A549 (cell line): ENCODE data around the gene MVP. TPM values are rescaled to one million over a fixed set of nuclear protein-coding genes. Genes with fewer than 3 reads are reported as not detected.
A peak's percentile ranks its signal among the peaks of the same experiment; 100 is the strongest.

ENCODE experiments used
- ATAC-seq, 2 experiments: fragments of 200-7000 bp in 1 of 2; fragments of >200 bp in 1 of 2; cut with Nextera tagmentation in 1 of 2; cut with Tn5 transposase in 1 of 2; 3 replicates each; pipeline versions ENCODE4 v1.8.0 to v1.9.1; 2018 to 2020; ENCODE audit warnings: mild to moderate bottlenecking in 1 of 2, moderate library complexity in 1 of 2
- CTCF ChIA-PET: fragments of 300-600 bp; sonication (Branson Sonifier 250); formaldehyde crosslinking; extraction: SDS; loops from one replicate; lab custom pipeline; 2021; ENCODE audit warnings: antibody characterized with exemption, inconsistent platforms; lab: Yijun Ruan, JAX
- POLR2A ChIA-PET: fragments of 350-600 bp; formaldehyde crosslinking; extraction: SDS; loops from one replicate; lab custom pipeline; 2021; ENCODE audit warnings: antibody characterized with exemption, inconsistent platforms; lab: Yijun Ruan, JAX
- DNase-seq, 2 experiments: peaks; one replicate each; pipeline versions ENCODE4 v3.0.0 to v3.0.0-alpha.2; 2011 to 2016; ENCODE audit warnings: low read depth in 1 of 2, low spot score in 1 of 2
- FAIRE-seq: peaks from 2 replicates; lab custom pipeline; 2011; peaks lifted over from hg19 to GRCh38; lab: Jason Lieb, UNC
- H3K27ac ChIP-seq, 2 experiments: fragments of >200 bp; sonication (Bioruptor Twin); formaldehyde crosslinking; 3 replicates each; pipeline ENCODE4 v1.5.1; 2016 to 2017
- H3K4me1 ChIP-seq: fragments of >200 bp; sonication (Bioruptor Twin); formaldehyde crosslinking; 3 replicates; pipeline ENCODE4 v1.6.1; 2016
- H3K4me2 ChIP-seq: fragments of >200 bp; sonication (Bioruptor Twin); formaldehyde crosslinking; 3 replicates; pipeline ENCODE4 v1.6.1; 2016
- H3K4me3 ChIP-seq: fragments of >200 bp; sonication (Bioruptor Twin); formaldehyde crosslinking; 3 replicates; pipeline ENCODE4 v1.5.1; 2016
- H3K9me3 ChIP-seq: fragments of >200 bp; sonication (Bioruptor Twin); formaldehyde crosslinking; 3 replicates; pipeline ENCODE4 v1.6.1; 2016
- BCL3 ChIP-seq: fragments of >200 bp; sonication (Bioruptor Twin); formaldehyde crosslinking; IDR thresholded peaks from 3 replicates; pipeline ENCODE4 v1.6.1; 2016
- CBX8 ChIP-seq: fragments of 200-600 bp; sonication (generic); IDR thresholded peaks from 2 replicates; pipeline ENCODE4 v1.6.1; 2016
- EHF ChIP-seq: fragments of 250-450 bp; sonication (Bioruptor Pico); IDR thresholded peaks from 2 replicates; pipeline ENCODE4 v1.5.0; 2020; ENCODE audit warnings: mild to moderate bottlenecking
- EHMT2 ChIP-seq: fragments of 200-600 bp; sonication (generic); IDR thresholded peaks from 2 replicates; pipeline ENCODE4 v1.6.1; 2016; ENCODE audit warnings: antibody characterized with exemption, low read depth, mild to moderate bottlenecking, moderate library complexity
- EP300 ChIP-seq, 2 experiments: fragments of >200 bp; sonication (Bioruptor Twin); formaldehyde crosslinking; IDR thresholded peaks; 2 replicates in 1 of 2; 3 replicates in 1 of 2; pipeline ENCODE4 v1.6.1; 2016 to 2017
- FOSL2 ChIP-seq, 2 experiments: fragments of 450-650 bp in 1 of 2; fragments of >200 bp in 1 of 2; sonication (Bioruptor Twin) in 1 of 2; formaldehyde crosslinking; IDR thresholded peaks; 2 replicates each; pipeline versions ENCODE4 v1.5.0 to v1.6.1; 2016 to 2020; ENCODE audit warnings: mild to moderate bottlenecking in 1 of 2, moderate library complexity in 1 of 2
- FOXS1 ChIP-seq: fragments of 250-450 bp; sonication (Bioruptor Pico); IDR thresholded peaks from 2 replicates; pipeline ENCODE4 v1.5.0; 2020; ENCODE audit warnings: mild to moderate bottlenecking, moderate library complexity
- GATA3 ChIP-seq: IDR thresholded peaks from 2 replicates; pipeline ENCODE4 v1.6.1; 2012; ENCODE audit warnings: borderline replicate concordance
- HDAC2 ChIP-seq: fragments of 200-600 bp; sonication (generic); IDR thresholded peaks from 2 replicates; pipeline ENCODE4 v1.6.1; 2016
- HOXA7 ChIP-seq: fragments of 250-450 bp; sonication (Bioruptor Pico); IDR thresholded peaks from 2 replicates; pipeline ENCODE4 v1.5.0; 2020; ENCODE audit warnings: mild to moderate bottlenecking, moderate library complexity
- HOXB5 ChIP-seq: fragments of 250-450 bp; sonication (Bioruptor Pico); IDR thresholded peaks from 2 replicates; pipeline ENCODE4 v1.5.0; 2020; ENCODE audit warnings: mild to moderate bottlenecking, moderate library complexity
- JUN ChIP-seq, 2 experiments: fragments of >200 bp; sonication (Bioruptor Twin); formaldehyde crosslinking; IDR thresholded peaks; 2 replicates in 1 of 2; 3 replicates in 1 of 2; pipeline ENCODE4 v1.6.1; 2016 to 2017
- JUNB ChIP-seq: fragments of >200 bp; sonication (Bioruptor Twin); formaldehyde crosslinking; IDR thresholded peaks from 2 replicates; pipeline ENCODE4 v1.6.1; 2016
- MAFK ChIP-seq: fragments of 450-650 bp; IDR thresholded peaks from 2 replicates; pipeline ENCODE4 v1.6.1; 2014; ENCODE audit not compliant: partially characterized antibody
- MAX ChIP-seq: IDR thresholded peaks from 2 replicates; pipeline ENCODE4 v1.6.1; 2012
- MAZ ChIP-seq: fragments of 150-350 bp; IDR thresholded peaks from 2 replicates; pipeline ENCODE4 v1.6.1; 2014; ENCODE audit warnings: antibody characterized with exemption, low read depth, low read length, borderline replicate concordance
- NFE2L2 ChIP-seq: fragments of 150-350 bp; conservative IDR thresholded peaks from 2 replicates; pipeline ENCODE4 v1.6.1; 2014; ENCODE audit warnings: low read length
- NPAS2 ChIP-seq: fragments of 250-450 bp; sonication (Bioruptor Pico); IDR thresholded peaks from 2 replicates; pipeline ENCODE4 v1.8.0; 2022; ENCODE audit warnings: mild to moderate bottlenecking, moderate library complexity, borderline replicate concordance
- PHF8 ChIP-seq: fragments of 200-600 bp; sonication (generic); IDR thresholded peaks from 2 replicates; pipeline ENCODE4 v1.6.1; 2016; ENCODE audit warnings: low read depth, mild to moderate bottlenecking, antibody characterized with exemption, moderate library complexity, borderline replicate concordance
- RAD21 ChIP-seq, 2 experiments: fragments of >200 bp in 1 of 2; sonication (Bioruptor Twin) in 1 of 2; formaldehyde crosslinking in 1 of 2; IDR thresholded peaks in 1 of 2; conservative IDR thresholded peaks in 1 of 2; 2 replicates in 1 of 2; 3 replicates in 1 of 2; pipeline ENCODE4 v1.6.1; 2012 to 2018; ENCODE audit warnings: inconsistent platforms in 1 of 2
- SMC3 ChIP-seq: fragments of >200 bp; sonication (Bioruptor Twin); formaldehyde crosslinking; IDR thresholded peaks from 3 replicates; pipeline ENCODE4 v1.6.1; 2018; ENCODE audit warnings: inconsistent platforms
- USF2 ChIP-seq: fragments of 450-650 bp; IDR thresholded peaks from 2 replicates; pipeline ENCODE4 v1.6.1; 2014; ENCODE audit warnings: antibody characterized with exemption
- ZNF302 ChIP-seq: fragments of 250-450 bp; sonication (Bioruptor Pico); IDR thresholded peaks from 2 replicates; pipeline ENCODE4 v1.9.0; 2021; ENCODE audit warnings: inconsistent platforms, mild to moderate bottlenecking, moderate library complexity
- WGBS: methylation state at CpG from one replicate; pipeline ENCODE4 v1.1.6; 2017; ENCODE audit errors: missing lambda C conversion rate; 5-methylcytosine and 5-hydroxymethylcytosine counted together
- polyA plus RNA-seq, 4 experiments: library from polyadenylated mRNA; depleted of rRNA in 3 of 4; stranded (reverse); fragments of >200 nt; fragmentation: RNase III in 1 of 4; extraction: RNeasy Plus Mini Kit Qiagen cat#74134 plus additional on column Dnase treatment in 1 of 4; gene quantifications; 2 replicates in 3 of 4; 3 replicates in 1 of 4; pipeline ENCODE4 v1.2.3, GENCODE V29; 2011 to 2017
- TF ChIP-seq, protein P1 (sequence below): fragments of >200 bp; sonication (Bioruptor Twin); formaldehyde crosslinking; IDR thresholded peaks from 3 replicates; pipeline ENCODE4 v1.5.1; 2016

MVP gene
- polyA plus RNA-seq, 2 of the 4 experiments (the other 2 are of a cell fraction): 73.3 to 106 TPM

DNA sequence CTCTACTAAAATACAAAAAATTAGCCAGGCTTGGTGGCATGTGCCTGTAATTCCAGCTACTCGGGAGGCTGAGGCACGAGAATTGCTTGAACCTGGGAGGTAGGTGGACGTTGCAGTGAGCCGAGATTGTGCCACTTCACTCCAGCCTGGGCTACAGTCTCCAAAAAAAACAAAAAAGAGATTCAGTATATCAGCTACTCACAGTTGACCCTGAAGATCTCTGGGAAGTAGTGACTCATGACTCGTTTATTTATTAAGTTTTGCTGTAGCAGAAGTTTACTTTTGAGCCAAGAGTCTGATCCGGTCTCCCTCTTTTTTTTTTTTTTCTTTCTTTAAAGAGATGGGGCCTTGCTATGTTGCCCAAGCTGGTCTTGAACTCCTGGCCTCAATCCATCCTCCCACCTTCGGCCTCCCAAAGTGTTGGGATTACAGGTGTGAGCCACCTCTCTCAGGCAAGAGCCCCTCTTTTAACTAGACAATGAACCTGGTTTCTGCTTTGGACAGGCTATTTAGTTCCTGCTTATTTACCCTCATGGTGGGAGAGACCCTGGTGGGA, 4.4 kb downstream of the MVP start:
- no peak for FAIRE-seq
- peak; percentile 67 to 68 for DNase-seq
- TF ChIP-seq SMC3: peak; percentile 8; the same call in 1 of the 3 replicates
- no peak for TF ChIP-seq NFE2L2
- 0 out of 2 replicates have a peak, but pooled peaks have one; percentile 45 for TF ChIP-seq FOSL2 (IDR thresholded peaks at IDR 0.05)
- peak; percentile 70 for TF ChIP-seq FOSL2 (CRISPR knock-in tag; IDR thresholded peaks at IDR 0.05)
- TF ChIP-seq, all 56 proteins: peak for 2
- H3K9me3 ChIP-seq: no peaks in the 10 kb centered on the region
- peaks cover 88% of the 10 kb centered on the region for H3K4me1 ChIP-seq
- CTCF ChIA-PET: interaction anchor here (1.1 to 24.4 kb wide), 5 partner anchors 8 to 196 kb away, joined by 3 to 568 read pairs (median 3); partner anchors contain the start of gene PAGR1
- H3K4me2 ChIP-seq: peak overlapping the region; percentile 87
- peak overlapping the region; percentile 17 for H3K4me3 ChIP-seq
- ATAC-seq: peak; percentile 30 to 46; a peak in 3 of 6 replicates
- POLR2A ChIA-PET: interaction anchor here (0.6 to 1.1 kb wide), 5 partner anchors 9 to 900 kb away, joined by 3 to 5 read pairs (median 4); partner anchors contain the start of genes KIF22 and PAGR1
- H3K27ac ChIP-seq: peak overlapping the region; percentile 92 to 93
- WGBS: 1% methylated on average over 7 of the region's 7 CpGs

GRCh38 chr16:29825145-29826044, 5.1 kb downstream of the MVP start:
- Histone ChIP-seq H3K4me2 (peak overlapping the region; percentile 87), H3K9me3 (no peaks in the 10 kb centered on the region), H3K4me3 (peak overlapping the region; percentile 17), H3K4me1 (peaks cover 90% of the 10 kb centered on the region), H3K27ac (peak overlapping the region; percentile 92 to 93)
- WGBS: 42% methylated on average over 9 of the region's 10 CpGs
- ChIA-PET POLR2A (interaction anchor here (0.6 to 1.1 kb wide), 2 partner anchors 14 to 35 kb away, joined by 4 to 6 read pairs; partner anchors contain the start of gene KIF22), CTCF (interaction anchor here (1.5 to 24.4 kb wide), 5 partner anchors 9 to 195 kb away, joined by 3 to 568 read pairs (median 7); partner anchors contain the start of gene PAGR1)
- DNase-seq (peak; percentile 78), ATAC-seq (peak; percentile 15 to 56; a peak in 3 of 6 replicates), FAIRE-seq (no peak)
- TF ChIP-seq MAZ (no peak), FOSL2 (IDR thresholded peaks at IDR 0.05) (peak; percentile 50; the same call in 1 of the 2 replicates), FOSL2 (CRISPR knock-in tag; IDR thresholded peaks at IDR 0.05) (peak; percentile 75), BCL3 (no peak), FOXS1 (CRISPR knock-in tag) (0 out of 2 replicates have a peak, but pooled peaks have one; percentile 32), MAFK (peak; percentile 62), EHF (CRISPR knock-in tag) (peak; percentile 31; the same call in 1 of the 2 replicates), JUNB (peak; percentile 55), HOXA7 (CRISPR knock-in tag) (0 out of 2 replicates have a peak, but pooled peaks have one; percentile 24), MAX (peak; percentile 60), NPAS2 (CRISPR knock-in tag) (no peak), HOXB5 (CRISPR knock-in tag) (0 out of 2 replicates have a peak, but pooled peaks have one; percentile 14), GATA3 (peak; percentile 50; the same call in 1 of the 2 replicates), JUN (IDR thresholded peaks at IDR 0.05) (peak in 1 of 2 experiments; percentile 39; a peak in 3 of 5 replicates), SMC3 (no peak)

- FAIRE-seq (no peak), ATAC-seq (no peak)
- H3K4me1 ChIP-seq: peaks cover 89% of the 10 kb centered on the region
- 86% methylated on average over 8 of the region's 8 CpGs for WGBS
- TF ChIP-seq PHF8 (no peak), EP300 (IDR thresholded peaks at IDR 0.05) (no peak), ZNF302 (no peak), USF2 (no peak), RAD21 (conservative IDR thresholded peaks at IDR 0.05 in 1 of 2, IDR thresholded peaks at IDR 0.05 in 1 of 2) (no peak), BCL3 (no peak), EHMT2 (no peak), GATA3 (no peak), CBX8 (no peak), HDAC2 (no peak)
- TF ChIP-seq, protein P1, sequence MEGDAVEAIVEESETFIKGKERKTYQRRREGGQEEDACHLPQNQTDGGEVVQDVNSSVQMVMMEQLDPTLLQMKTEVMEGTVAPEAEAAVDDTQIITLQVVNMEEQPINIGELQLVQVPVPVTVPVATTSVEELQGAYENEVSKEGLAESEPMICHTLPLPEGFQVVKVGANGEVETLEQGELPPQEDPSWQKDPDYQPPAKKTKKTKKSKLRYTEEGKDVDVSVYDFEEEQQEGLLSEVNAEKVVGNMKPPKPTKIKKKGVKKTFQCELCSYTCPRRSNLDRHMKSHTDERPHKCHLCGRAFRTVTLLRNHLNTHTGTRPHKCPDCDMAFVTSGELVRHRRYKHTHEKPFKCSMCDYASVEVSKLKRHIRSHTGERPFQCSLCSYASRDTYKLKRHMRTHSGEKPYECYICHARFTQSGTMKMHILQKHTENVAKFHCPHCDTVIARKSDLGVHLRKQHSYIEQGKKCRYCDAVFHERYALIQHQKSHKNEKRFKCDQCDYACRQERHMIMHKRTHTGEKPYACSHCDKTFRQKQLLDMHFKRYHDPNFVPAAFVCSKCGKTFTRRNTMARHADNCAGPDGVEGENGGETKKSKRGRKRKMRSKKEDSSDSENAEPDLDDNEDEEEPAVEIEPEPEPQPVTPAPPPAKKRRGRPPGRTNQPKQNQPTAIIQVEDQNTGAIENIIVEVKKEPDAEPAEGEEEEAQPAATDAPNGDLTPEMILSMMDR: no peak
- TF ChIP-seq, all 56 proteins: peak for 0
- peak overlapping the region; percentile 92 to 93 for H3K27ac ChIP-seq
- peak overlapping the region; percentile 87 for H3K4me2 ChIP-seq
- ChIA-PET CTCF (interaction anchor here (0.6 to 24.4 kb wide), 9 partner anchors 10 to 871 kb away, joined by 3 to 568 read pairs (median 4); partner anchors contain the start of genes PAGR1 and TLCD3B), POLR2A (interaction anchor here (0.6 to 0.7 kb wide), 2 partner anchors 20 to 222 kb away, joined by 4 read pairs; partner anchors contain the start of gene MAZ)
- H3K4me3 ChIP-seq: no peak overlapping the region
- DNase-seq: no peak
- H3K9me3 ChIP-seq: no peaks in the 10 kb centered on the region
Observed at GRCh38 chr16:29826342-29826695, 6.1 kb downstream of the MVP start.
